GM23248 (cell line): Measurements from ENCODE around the gene SCAMP4.

Experiments
- EZH2 ChIP-seq: fragments of 200-600 bp; sonication (generic); IDR thresholded peaks from 2 replicates; pipeline ENCODE4 v1.6.1; 2018; ENCODE audit warnings: antibody characterized with exemption, mild to moderate bottlenecking; ENCODE audit not compliant: insufficient read depth, poor library complexity, severe bottlenecking
- EZH2phosphoT487 ChIP-seq: fragments of 200-600 bp; sonication (generic); IDR thresholded peaks from 2 replicates; pipeline ENCODE4 v1.6.1; 2018; ENCODE audit warnings: antibody characterized with exemption, moderate library complexity, mild to moderate bottlenecking, low read depth; ENCODE audit not compliant: insufficient read depth

DNA sequence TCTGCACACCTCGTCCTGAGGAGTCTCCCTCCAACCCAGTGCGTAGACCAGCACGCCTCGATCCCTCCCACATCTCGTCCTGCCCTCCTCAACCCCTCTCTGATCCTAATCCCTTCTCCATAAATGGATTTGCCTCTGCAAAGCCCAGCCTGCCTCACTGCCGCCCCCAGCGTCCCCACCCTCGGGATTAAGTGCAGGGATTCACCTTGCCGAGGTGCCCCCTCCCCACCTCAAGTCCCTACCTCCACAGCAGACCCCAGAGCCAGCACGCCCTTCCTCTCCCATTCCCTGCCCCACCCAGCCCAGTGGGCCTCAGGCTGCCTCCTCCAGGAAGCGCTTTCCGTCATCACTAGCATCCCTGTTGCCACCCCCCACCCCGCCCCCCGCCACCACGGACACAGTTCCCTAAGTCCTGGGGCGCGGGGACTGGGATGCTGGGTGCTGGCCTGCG is 45.8 kb upstream of the SCAMP4 start:
- no peak for TF ChIP-seq EZH2phosphoT487
- TF ChIP-seq EZH2 = no peak
